Glomerular visceral epithelial cell (primary cell): ENCODE measurements around the gene BSN.
A peak's percentile ranks its signal among the peaks of the same experiment; 100 is the strongest.

Experiments used
- DNase-seq: peaks from one replicate; pipeline ENCODE4 v3.0.0-alpha.2; 2016; ENCODE audit errors: extremely low spot score

BSN gene

GRCh38 chr3:49553692-49554632 is at the start of gene BSN:
TSS of gene BSN (plus strand) at chr3:49554477. CDS start at chr3:49554603, 126 bp downstream.
- peak; percentile 92 for DNase-seq

GRCh38 chr3:49506906-49507305 is 47.4 kb upstream of the BSN start:
- no peak for DNase-seq

- no peak for DNase-seq
Measured at GRCh38 chr3:49509028-49509561, 45.2 kb upstream of the BSN start.

GRCh38 chr3:49511639-49512038 is 42.6 kb upstream of the BSN start:
- no peak for DNase-seq

- no peak for DNase-seq
Measured at GRCh38 chr3:49512781-49513355, 41.4 kb upstream of the BSN start.

- DNase-seq, result no peak
Measured at GRCh38 chr3:49513494-49514124, 40.7 kb upstream of the BSN start.

GRCh38 chr3:49518016-49518415 is 36.3 kb upstream of the BSN start:
- no peak for DNase-seq

GRCh38 chr3:49518441-49518840 is 35.8 kb upstream of the BSN start:
- DNase-seq, result no peak

- no peak for DNase-seq
Measured at GRCh38 chr3:49519296-49519695, 35.0 kb upstream of the BSN start.

- DNase-seq, result no peak
Measured at GRCh38 chr3:49519916-49520385, 34.3 kb upstream of the BSN start.

GRCh38 chr3:49523756-49524747 is 30.2 kb upstream of the BSN start:
- no peak for DNase-seq

GRCh38 chr3:49529567-49529966 is 24.7 kb upstream of the BSN start:
- no peak for DNase-seq

- no peak for DNase-seq
Measured at GRCh38 chr3:49530231-49530630, 24.0 kb upstream of the BSN start.

GRCh38 chr3:49530701-49531100 is 23.6 kb upstream of the BSN start:
- DNase-seq, result no peak

GRCh38 chr3:49531218-49531617 is 23.1 kb upstream of the BSN start:
- no peak for DNase-seq

- no peak for DNase-seq
Measured at GRCh38 chr3:49531715-49532114, 22.6 kb upstream of the BSN start.

- DNase-seq, result no peak
Measured at GRCh38 chr3:49533031-49533430, 21.2 kb upstream of the BSN start.

GRCh38 chr3:49533786-49534519 is 20.3 kb upstream of the BSN start:
- no peak for DNase-seq

GRCh38 chr3:49534581-49535441 is 19.5 kb upstream of the BSN start:
- DNase-seq, result peak; percentile 44
